Stimulated activated effector memory CD8-positive, alpha-beta T cell treated with anti-CD3 and anti-CD28 coated beads, Interleukin-12 subunit alpha, Interleukin-12 subunit beta, amount 100 ng/mL, for 72 hours (primary cell): ENCODE measurements around the gene CLDN2.

Experiments used
- ATAC-seq: fragments of 150-1000 bp; cut with Tn5 transposase; 2 replicates; pipeline ENCODE4 v1.10.0; 2021
- DNase-seq, 2 donors: peaks; one replicate each; pipeline ENCODE4 v3.0.0; 2021 to 2022; ENCODE audit warnings: low spot score in 2 of 2
- H3K27ac Mint-ChIP-seq: one replicate; pipeline ENCODE4 v1.8.0; 2022; ENCODE audit warnings: mild to moderate bottlenecking, mixed read lengths
- H3K36me3 Mint-ChIP-seq: one replicate; pipeline ENCODE4 v1.8.0; 2022; ENCODE audit warnings: mild to moderate bottlenecking, mixed read lengths
- H3K4me1 Mint-ChIP-seq: one replicate; pipeline ENCODE4 v1.8.0; 2022; ENCODE audit warnings: mixed read lengths
- H3K4me3 Mint-ChIP-seq: one replicate; pipeline ENCODE4 v1.8.0; 2022; ENCODE audit warnings: mild to moderate bottlenecking, mixed read lengths
- H3K9me3 Mint-ChIP-seq: one replicate; pipeline ENCODE4 v1.8.0; 2022; ENCODE audit warnings: mixed read lengths

The CLDN2 gene

GRCh38 chrX:106903856-106904528 is 16.2 kb upstream of the CLDN2 start:
- no peaks in the 10 kb centered on the region for H3K4me1 Mint-ChIP-seq
- H3K36me3 Mint-ChIP-seq: no peaks in the 10 kb centered on the region
- DNase-seq (no peak), ATAC-seq (no peak)
- no peak overlapping the region for H3K27ac Mint-ChIP-seq
- no peaks in the 10 kb centered on the region for H3K9me3 Mint-ChIP-seq
- H3K4me3 Mint-ChIP-seq: no peak overlapping the region

DNA sequence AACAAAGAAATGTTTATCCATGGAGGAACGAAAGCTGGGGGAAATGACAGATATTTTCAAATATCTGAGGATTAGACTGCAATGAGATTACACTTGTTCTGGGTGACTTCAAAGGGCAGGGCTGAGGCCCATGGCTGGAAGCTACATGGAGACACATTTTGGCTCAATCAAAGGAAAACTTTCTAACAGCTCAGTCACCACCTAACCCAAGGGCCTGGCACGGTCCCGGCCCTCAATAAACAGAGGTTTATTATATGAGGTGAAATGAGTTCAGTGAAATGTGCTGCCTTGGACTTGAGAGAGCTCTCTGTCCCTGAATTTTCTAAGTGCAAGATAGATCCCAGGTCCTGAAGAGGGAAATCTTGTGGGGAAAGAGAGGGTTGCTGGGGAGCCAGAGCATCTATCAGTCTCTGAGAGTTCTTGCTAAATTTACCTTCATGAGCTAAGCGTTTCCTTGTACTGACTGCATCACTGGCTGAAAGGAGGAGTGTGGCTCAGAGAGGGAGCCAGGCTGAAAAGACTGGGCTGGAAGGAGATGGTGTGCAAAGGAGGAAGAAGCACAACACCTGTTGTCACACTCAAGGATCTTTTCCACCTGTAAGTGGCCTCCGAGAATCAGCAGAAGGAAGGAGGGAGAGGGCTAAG is 15.0 kb upstream of the CLDN2 start:
- H3K9me3 Mint-ChIP-seq: no peaks in the 10 kb centered on the region
- no peaks in the 10 kb centered on the region for H3K36me3 Mint-ChIP-seq
- H3K4me1 Mint-ChIP-seq: no peaks in the 10 kb centered on the region
- no peak for DNase-seq
- H3K27ac Mint-ChIP-seq: no peak overlapping the region
- ATAC-seq: no peak
- H3K4me3 Mint-ChIP-seq: no peak overlapping the region

DNA sequence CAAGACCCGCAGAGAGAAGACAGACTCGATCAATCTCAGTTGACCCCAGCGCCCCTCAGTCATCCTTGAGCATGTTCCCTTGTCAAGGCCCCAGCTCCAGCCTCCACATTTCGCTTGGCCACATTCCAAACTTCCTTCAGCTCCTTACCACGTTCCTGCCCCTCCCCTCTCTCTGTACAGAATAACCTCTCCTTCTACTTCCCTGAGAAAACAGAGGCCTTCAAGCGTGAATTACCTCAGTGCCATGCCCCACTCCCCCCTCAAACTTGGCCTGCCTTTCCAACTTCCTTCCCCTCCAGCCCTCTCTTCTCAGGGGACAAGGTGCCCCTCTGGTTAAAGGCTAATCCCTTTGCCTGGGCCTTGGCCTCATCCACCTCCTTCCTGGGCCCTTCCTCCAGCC is 13.8 kb upstream of the CLDN2 start:
- Mint-ChIP-seq H3K4me1 (no peaks in the 10 kb centered on the region), H3K4me3 (no peak overlapping the region), H3K36me3 (no peaks in the 10 kb centered on the region), H3K27ac (no peak overlapping the region), H3K9me3 (no peaks in the 10 kb centered on the region)
- no peak for ATAC-seq
- no peak for DNase-seq

DNA sequence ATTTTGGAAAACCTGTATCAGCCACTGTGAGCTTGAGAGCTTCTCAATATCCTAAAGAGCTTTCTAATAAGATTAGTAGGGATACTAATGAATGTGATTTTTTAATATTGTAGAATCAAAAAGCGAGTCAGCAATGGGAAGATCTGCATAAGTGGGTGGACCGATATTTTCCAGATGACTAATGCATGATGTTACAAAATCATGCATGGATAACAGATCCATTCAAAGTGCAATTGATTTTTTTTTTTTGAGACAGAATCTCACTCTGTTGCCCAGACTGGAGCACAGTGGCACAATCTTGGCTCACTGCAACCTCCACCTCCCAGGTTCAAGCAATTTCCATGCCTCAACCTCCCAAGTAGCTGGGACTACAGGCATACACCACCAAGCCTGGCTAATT is 7.3 kb upstream of the CLDN2 start:
- no peak overlapping the region for H3K27ac Mint-ChIP-seq
- no peaks in the 10 kb centered on the region for H3K9me3 Mint-ChIP-seq
- ATAC-seq: no peak
- peaks cover 11% of the 10 kb centered on the region for H3K4me1 Mint-ChIP-seq
- no peak overlapping the region for H3K4me3 Mint-ChIP-seq
- no peak for DNase-seq
- H3K36me3 Mint-ChIP-seq: no peaks in the 10 kb centered on the region

DNA sequence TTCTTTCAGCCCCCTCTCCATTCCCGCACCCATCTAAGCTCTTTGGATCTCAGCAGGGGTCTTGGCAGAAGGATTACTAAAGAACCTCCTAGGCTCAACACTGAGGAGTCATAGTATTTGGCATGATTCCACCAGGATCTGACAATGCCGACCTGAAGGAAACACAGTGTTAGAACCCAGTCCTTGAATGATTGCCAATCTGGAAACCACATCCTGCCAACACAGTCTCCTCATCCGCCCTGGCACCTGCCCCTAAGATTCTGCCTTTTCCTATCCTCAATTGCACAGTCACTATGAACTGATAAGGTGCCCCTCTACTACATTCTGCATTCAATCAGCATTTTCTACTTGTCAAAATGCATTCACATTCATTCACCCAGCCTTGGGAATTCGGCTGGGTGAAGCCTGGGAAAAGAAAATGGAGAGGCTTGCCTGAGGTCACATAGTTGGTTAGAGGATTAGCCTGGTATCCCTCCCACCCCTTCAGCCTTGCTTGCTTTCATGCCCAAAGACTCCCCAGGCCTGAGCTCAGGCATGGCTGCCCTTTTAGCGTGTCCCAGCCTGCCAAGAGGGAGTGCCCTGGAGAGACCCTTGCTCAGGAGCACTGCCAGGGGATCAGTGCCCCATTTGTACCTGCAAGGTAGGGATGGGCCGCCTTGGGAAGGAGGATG is 2.2 kb upstream of the CLDN2 start:
- no peaks in the 10 kb centered on the region for H3K9me3 Mint-ChIP-seq
- ATAC-seq (peak; percentile 45), DNase-seq (no peak)
- H3K4me1 Mint-ChIP-seq: peaks cover 15% of the 10 kb centered on the region
- no peaks in the 10 kb centered on the region for H3K36me3 Mint-ChIP-seq
- no peak overlapping the region for H3K4me3 Mint-ChIP-seq
- H3K27ac Mint-ChIP-seq: peak overlapping the region; percentile 56

DNA sequence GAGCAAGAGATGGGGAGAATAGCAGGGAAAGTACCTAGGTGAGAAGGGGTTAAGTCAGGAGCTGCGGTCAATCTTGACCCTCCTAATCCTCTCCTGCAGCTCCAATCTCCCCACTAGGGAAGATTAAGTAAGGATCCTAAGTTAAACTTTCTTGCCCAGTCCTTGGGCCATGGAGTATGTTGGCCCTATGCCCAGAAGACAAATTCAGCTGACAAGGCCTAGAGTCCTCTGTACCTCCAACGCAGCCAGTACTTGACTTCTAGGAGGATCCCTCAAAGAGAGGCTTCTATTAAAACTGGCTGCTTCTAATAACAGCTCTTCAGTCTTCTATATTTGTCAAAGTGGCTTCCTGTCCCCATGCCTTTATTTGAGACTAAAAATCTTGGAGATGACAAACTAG is 1.4 kb downstream of the CLDN2 start:
- no peaks in the 10 kb centered on the region for H3K9me3 Mint-ChIP-seq

GRCh38 chrX:106927023-106927422 is 6.8 kb downstream of the CLDN2 start:
- Mint-ChIP-seq H3K4me1 (no peaks in the 10 kb centered on the region), H3K27ac (no peak overlapping the region), H3K9me3 (no peaks in the 10 kb centered on the region), H3K36me3 (no peaks in the 10 kb centered on the region), H3K4me3 (no peak overlapping the region)
- ATAC-seq: no peak
- DNase-seq: no peak

More for the DNA sequence above, 1.4 kb downstream of the CLDN2 start:
- Mint-ChIP-seq H3K4me3 (no peak overlapping the region), H3K4me1 (peaks cover 15% of the 10 kb centered on the region), H3K27ac (no peak overlapping the region), H3K36me3 (no peaks in the 10 kb centered on the region)
- ATAC-seq (no peak), DNase-seq (no peak)

DNA sequence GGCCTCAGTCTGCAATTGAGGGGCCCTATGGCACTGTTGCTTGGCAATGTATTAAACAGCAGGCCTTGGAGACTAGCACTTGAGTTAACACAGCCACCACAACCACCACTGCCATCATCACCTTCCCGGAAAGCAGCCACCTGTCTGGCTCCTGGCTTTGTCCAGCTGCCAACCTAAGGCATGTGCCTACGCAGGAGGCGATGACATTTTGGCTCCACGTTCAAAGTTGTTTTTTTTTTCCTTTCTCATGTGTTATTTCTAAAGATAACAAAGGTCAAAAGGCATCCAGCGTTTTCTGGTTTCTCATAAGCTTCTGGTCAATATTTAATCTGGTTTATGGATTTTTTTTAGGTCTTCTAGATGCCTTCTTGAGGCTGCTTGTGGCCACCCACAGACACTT is 7.5 kb downstream of the CLDN2 start:
- H3K4me3 Mint-ChIP-seq: no peak overlapping the region
- no peaks in the 10 kb centered on the region for H3K4me1 Mint-ChIP-seq
- H3K36me3 Mint-ChIP-seq: no peaks in the 10 kb centered on the region
- no peak overlapping the region for H3K27ac Mint-ChIP-seq
- ATAC-seq: no peak
- no peak for DNase-seq
- no peaks in the 10 kb centered on the region for H3K9me3 Mint-ChIP-seq

DNA sequence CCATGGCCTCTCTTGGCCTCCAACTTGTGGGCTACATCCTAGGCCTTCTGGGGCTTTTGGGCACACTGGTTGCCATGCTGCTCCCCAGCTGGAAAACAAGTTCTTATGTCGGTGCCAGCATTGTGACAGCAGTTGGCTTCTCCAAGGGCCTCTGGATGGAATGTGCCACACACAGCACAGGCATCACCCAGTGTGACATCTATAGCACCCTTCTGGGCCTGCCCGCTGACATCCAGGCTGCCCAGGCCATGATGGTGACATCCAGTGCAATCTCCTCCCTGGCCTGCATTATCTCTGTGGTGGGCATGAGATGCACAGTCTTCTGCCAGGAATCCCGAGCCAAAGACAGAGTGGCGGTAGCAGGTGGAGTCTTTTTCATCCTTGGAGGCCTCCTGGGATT is 8.0 kb downstream of the CLDN2 start:
- Mint-ChIP-seq H3K36me3 (no peaks in the 10 kb centered on the region), H3K4me1 (no peaks in the 10 kb centered on the region), H3K4me3 (no peak overlapping the region), H3K9me3 (no peaks in the 10 kb centered on the region), H3K27ac (no peak overlapping the region)
- ATAC-seq: no peak
- no peak for DNase-seq

GRCh38 chrX:106931831-106932491 is 11.8 kb downstream of the CLDN2 start:
- Mint-ChIP-seq H3K36me3 (no peaks in the 10 kb centered on the region), H3K27ac (no peak overlapping the region), H3K4me3 (no peak overlapping the region), H3K4me1 (no peaks in the 10 kb centered on the region), H3K9me3 (no peaks in the 10 kb centered on the region)
- ATAC-seq: no peak
- no peak for DNase-seq

- Mint-ChIP-seq H3K27ac (no peak overlapping the region), H3K4me1 (no peaks in the 10 kb centered on the region), H3K36me3 (no peaks in the 10 kb centered on the region), H3K9me3 (no peaks in the 10 kb centered on the region), H3K4me3 (no peak overlapping the region)
- no peak for ATAC-seq
- DNase-seq: no peak
These were observed 12.3 kb downstream of the CLDN2 start for GRCh38 chrX:106932492-106932923.

DNA sequence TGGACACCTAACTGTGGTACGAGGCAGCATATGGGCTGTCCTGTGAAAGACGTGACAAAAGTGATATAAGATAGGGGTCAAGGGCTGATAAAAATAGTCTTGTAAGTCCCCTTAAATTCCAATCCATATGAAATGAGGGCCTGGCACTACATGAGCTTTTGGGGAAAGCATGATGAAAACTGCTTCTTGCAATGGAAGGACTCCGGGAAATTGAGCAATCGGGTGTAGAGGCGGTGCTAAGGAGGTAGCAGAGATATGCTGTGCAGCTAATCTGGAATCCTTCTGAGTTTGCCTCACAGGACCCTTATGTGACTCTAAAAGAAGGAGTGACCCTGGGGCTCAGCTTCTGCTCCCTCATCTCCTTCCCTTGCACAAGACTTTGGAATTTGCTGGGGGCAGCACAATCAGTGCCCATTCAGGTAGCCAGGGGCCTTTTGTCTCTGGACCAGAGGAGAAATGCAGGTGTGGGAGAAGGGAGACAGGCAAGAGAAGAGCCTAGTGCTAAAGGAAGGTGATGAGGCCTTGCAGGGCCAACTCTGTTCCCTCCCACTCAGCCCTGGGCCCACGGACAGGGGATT is 12.8 kb downstream of the CLDN2 start:
- H3K9me3 Mint-ChIP-seq: no peaks in the 10 kb centered on the region
- no peaks in the 10 kb centered on the region for H3K4me1 Mint-ChIP-seq
- no peak for ATAC-seq
- no peaks in the 10 kb centered on the region for H3K36me3 Mint-ChIP-seq
- DNase-seq: no peak
- no peak overlapping the region for H3K4me3 Mint-ChIP-seq
- H3K27ac Mint-ChIP-seq: no peak overlapping the region

- H3K4me3 Mint-ChIP-seq: no peak overlapping the region
- no peak for DNase-seq
- H3K9me3 Mint-ChIP-seq: no peaks in the 10 kb centered on the region
- no peaks in the 10 kb centered on the region for H3K36me3 Mint-ChIP-seq
- H3K27ac Mint-ChIP-seq: no peak overlapping the region
- ATAC-seq: no peak
- no peaks in the 10 kb centered on the region for H3K4me1 Mint-ChIP-seq
These were observed 13.3 kb downstream of the CLDN2 start for GRCh38 chrX:106933538-106933961.

DNA sequence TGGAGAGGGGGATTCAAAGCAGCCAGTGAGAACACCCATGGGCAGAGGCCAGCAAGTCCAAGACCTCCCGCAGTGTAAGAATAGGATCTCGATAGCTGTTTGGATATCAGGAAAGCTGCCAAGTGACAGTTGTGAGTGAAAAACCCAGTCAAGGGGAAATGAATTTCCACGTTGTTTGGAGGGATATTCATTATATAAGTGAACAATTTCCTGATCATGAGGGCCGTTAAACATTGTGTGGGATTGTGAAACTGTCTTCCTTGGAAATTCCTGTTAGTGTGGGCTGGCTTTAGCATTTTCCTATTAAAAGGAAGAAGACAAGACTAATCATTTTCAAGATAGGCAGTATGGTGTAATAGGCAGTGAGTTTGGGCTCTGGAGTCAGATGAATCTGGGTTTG is 15.0 kb downstream of the CLDN2 start:
- Mint-ChIP-seq H3K27ac (no peak overlapping the region), H3K36me3 (no peaks in the 10 kb centered on the region), H3K9me3 (no peaks in the 10 kb centered on the region), H3K4me1 (no peaks in the 10 kb centered on the region), H3K4me3 (no peak overlapping the region)
- DNase-seq (no peak), ATAC-seq (no peak)

GRCh38 chrX:106936246-106936645 is 16.0 kb downstream of the CLDN2 start:
- Mint-ChIP-seq H3K36me3 (no peaks in the 10 kb centered on the region), H3K4me1 (no peaks in the 10 kb centered on the region), H3K27ac (no peak overlapping the region), H3K4me3 (no peak overlapping the region), H3K9me3 (no peaks in the 10 kb centered on the region)
- DNase-seq (no peak), ATAC-seq (no peak)
